NCI-H748 treated with DMSO at 0.1 percent for 48 hours (cell line): Measurements from ENCODE around the gene SNX13.

Experiments
- DNase-seq: peaks from one replicate; lab custom pipeline; 2025; lab: John Stamatoyannopoulos, UW

Gene SNX13

GRCh38 chr7:17944720-17945119, 4.4 kb upstream of the SNX13 start:
- DNase-seq = no peak

GRCh38 chr7:17943006-17943405, 2.7 kb upstream of the SNX13 start:
- DNase-seq = no peak

GRCh38 chr7:17942231-17942630, 1.9 kb upstream of the SNX13 start:
- no peak for DNase-seq

GRCh38 chr7:17940951-17941431, 697 bp upstream of the SNX13 start:
- DNase-seq = peak; percentile 41

GRCh38 chr7:17939606-17940301, 540 bp downstream of the SNX13 start:
- DNase-seq = no peak

GRCh38 chr7:17939211-17939605, 1.1 kb downstream of the SNX13 start:
- DNase-seq = peak; percentile 19

- no peak for DNase-seq
Observed at GRCh38 chr7:17937506-17938120, 2.7 kb downstream of the SNX13 start.

- DNase-seq = no peak
Observed at GRCh38 chr7:17936321-17936720, 4.0 kb downstream of the SNX13 start.

- DNase-seq = no peak
Observed at GRCh38 chr7:17934612-17935240, 5.6 kb downstream of the SNX13 start.

- DNase-seq = no peak
Observed at GRCh38 chr7:17934094-17934493, 6.2 kb downstream of the SNX13 start.

GRCh38 chr7:17932770-17933169, 7.5 kb downstream of the SNX13 start:
- DNase-seq = no peak

- DNase-seq = no peak
Observed at GRCh38 chr7:17931069-17931468, 9.2 kb downstream of the SNX13 start.

- DNase-seq = no peak
Observed at GRCh38 chr7:17930546-17930945, 9.7 kb downstream of the SNX13 start.

GRCh38 chr7:17929647-17930395, 10.5 kb downstream of the SNX13 start:
- no peak for DNase-seq

GRCh38 chr7:17928055-17928454, 12.2 kb downstream of the SNX13 start:
- no peak for DNase-seq

GRCh38 chr7:17921857-17922416, 18.4 kb downstream of the SNX13 start:
- no peak for DNase-seq

GRCh38 chr7:17917842-17918241, 22.5 kb downstream of the SNX13 start:
- DNase-seq = no peak

GRCh38 chr7:17916786-17917185, 23.5 kb downstream of the SNX13 start:
- no peak for DNase-seq

- no peak for DNase-seq
Observed at GRCh38 chr7:17915796-17916195, 24.5 kb downstream of the SNX13 start.

- no peak for DNase-seq
Observed at GRCh38 chr7:17915168-17915567, 25.1 kb downstream of the SNX13 start.

- no peak for DNase-seq
Observed at GRCh38 chr7:17913250-17913649, 27.0 kb downstream of the SNX13 start.

- no peak for DNase-seq
Observed at GRCh38 chr7:17912536-17913235, 27.6 kb downstream of the SNX13 start.
